Stimulated activated CD4-positive, alpha-beta T cell treated with anti-CD3 and anti-CD28 coated beads, Interleukin-1b, Interleukin-23, amount 100 ng/mL, for 4 hours (primary cell): ENCODE results near the gene CPEB4.

ENCODE experiments used
- DNase-seq, 2 donors: peaks; one replicate each; pipeline ENCODE4 v3.0.0-alpha.2; 2020; ENCODE audit warnings: low read depth in 2 of 2

The CPEB4 gene

GRCh38 chr5:173972925-173973615, 84.9 kb downstream of the CPEB4 start:
- DNase-seq = peak; percentile 62 to 69

- peak in 1 of 2 donors; percentile 9 for DNase-seq
These were observed 85.4 kb downstream of the CPEB4 start for GRCh38 chr5:173973616-173973969.

- no peak for DNase-seq
These were observed 86.6 kb downstream of the CPEB4 start for GRCh38 chr5:173974688-173975239.

- no peak for DNase-seq
These were observed 93.1 kb downstream of the CPEB4 start for GRCh38 chr5:173981185-173981761.

- no peak for DNase-seq
These were observed 96.1 kb downstream of the CPEB4 start for GRCh38 chr5:173984218-173984617.

- DNase-seq = no peak
These were observed 100.6 kb downstream of the CPEB4 start, which contains the start of gene C5orf47 for GRCh38 chr5:173988554-173989431. TSS of gene C5orf47 (plus strand) at chr5:173989170. CDS start at chr5:173989264, 94 bp downstream.

GRCh38 chr5:173989432-173990082, 101.4 kb downstream of the CPEB4 start:
- DNase-seq = no peak

GRCh38 chr5:173997331-173997730, 109.2 kb downstream of the CPEB4 start:
- DNase-seq = no peak

- DNase-seq = no peak
These were observed 110.4 kb downstream of the CPEB4 start for GRCh38 chr5:173998531-173998930.

GRCh38 chr5:174000076-174000475, 111.9 kb downstream of the CPEB4 start:
- DNase-seq = no peak

GRCh38 chr5:174003795-174004194, 115.6 kb downstream of the CPEB4 start:
- DNase-seq = no peak

- DNase-seq = no peak
These were observed 120.8 kb downstream of the CPEB4 start for GRCh38 chr5:174008922-174009321.

- no peak for DNase-seq
These were observed 122.2 kb downstream of the CPEB4 start for GRCh38 chr5:174010365-174010764.

- DNase-seq = no peak
These were observed 123.3 kb downstream of the CPEB4 start for GRCh38 chr5:174011441-174011840.
